Stimulated activated CD8-positive, alpha-beta memory T cell treated with anti-CD3 and anti-CD28 coated beads, Interleukin-7, amount 100 ng/mL, for 1 hour (primary cell): ENCODE measurements around the gene SDK2.

Source experiments
- DNase-seq, 2 donors: peaks; one replicate each; pipeline ENCODE4 v3.0.0-alpha.2; 2020; ENCODE audit warnings: low read depth in 2 of 2

Gene SDK2

DNA sequence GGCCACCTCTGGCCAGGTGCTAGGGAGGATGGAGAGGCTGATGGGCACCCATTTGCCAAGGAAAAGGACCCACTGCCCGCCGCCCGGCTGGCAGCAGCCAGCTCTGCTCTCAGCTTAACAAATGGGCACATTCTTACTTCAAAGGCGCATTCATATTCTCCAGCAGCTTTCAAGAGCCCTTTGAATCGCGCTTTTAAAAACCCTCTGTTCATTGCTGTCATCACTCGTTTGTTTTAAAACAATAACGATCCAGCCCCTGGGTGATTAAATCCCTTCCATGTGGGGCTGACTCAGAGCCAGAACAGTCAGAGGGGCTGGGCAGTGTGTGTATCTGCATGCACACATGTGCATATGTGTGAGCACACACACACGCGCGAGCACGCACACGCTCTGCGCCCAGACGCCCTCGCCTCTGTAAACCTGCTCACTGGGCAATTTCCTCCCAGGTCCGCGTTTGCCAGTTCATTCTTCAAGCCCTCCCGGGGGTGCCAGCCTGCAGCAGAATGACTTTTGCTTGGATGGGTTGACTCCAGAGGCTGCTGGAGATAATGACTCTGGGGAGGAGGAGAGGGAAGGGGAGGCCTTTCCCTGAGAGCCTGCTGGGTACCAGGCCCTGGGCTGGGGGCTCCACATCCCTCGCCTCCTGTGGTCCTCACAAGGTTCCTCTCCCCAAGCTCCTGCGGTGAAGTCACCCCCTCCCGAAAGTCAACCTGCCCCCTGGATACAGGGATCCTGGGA lies 133.1 kb downstream of the SDK2 start:
- DNase-seq = no peak

DNA sequence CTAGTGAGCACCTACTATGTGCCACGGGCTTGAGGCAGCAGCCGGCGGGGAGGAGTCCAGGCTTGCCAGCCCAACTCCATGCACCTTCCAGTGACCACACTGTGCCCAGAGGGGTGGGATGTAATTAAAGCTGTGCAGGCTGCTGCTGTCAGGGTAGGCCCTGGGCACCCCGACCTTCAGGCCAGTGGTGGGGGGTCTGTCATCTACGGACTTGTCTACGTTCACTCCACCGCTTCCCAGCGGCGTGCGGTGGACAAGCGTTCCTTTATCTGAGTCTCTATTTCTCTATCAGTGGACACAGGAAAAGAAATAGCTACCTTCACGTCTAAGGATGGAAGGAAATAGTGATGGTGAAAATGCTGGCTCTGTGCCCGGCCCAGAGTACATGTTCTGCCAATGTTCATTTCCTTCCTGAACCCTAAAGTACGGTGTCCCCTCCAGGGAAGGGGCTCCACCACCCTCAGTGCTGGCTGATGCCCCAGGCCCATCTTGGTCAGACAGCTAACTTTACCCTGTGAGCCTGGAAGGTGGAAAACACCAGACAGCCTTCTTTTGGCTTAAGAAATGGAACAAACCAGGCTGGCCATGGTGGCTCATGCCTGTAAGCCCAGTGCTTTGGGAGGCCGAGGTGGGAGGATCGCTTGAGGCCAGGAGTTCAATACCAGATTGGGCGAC lies 135.2 kb downstream of the SDK2 start:
- no peak for DNase-seq

GRCh38 chr17:73508057-73508930 lies 136.0 kb downstream of the SDK2 start:
- no peak for DNase-seq

- no peak for DNase-seq
These were observed 137.5 kb downstream of the SDK2 start for GRCh38 chr17:73506470-73507435.

GRCh38 chr17:73503560-73503959 lies 140.7 kb downstream of the SDK2 start:
- no peak for DNase-seq

GRCh38 chr17:73500414-73500999 lies 143.7 kb downstream of the SDK2 start:
- DNase-seq = no peak

DNA sequence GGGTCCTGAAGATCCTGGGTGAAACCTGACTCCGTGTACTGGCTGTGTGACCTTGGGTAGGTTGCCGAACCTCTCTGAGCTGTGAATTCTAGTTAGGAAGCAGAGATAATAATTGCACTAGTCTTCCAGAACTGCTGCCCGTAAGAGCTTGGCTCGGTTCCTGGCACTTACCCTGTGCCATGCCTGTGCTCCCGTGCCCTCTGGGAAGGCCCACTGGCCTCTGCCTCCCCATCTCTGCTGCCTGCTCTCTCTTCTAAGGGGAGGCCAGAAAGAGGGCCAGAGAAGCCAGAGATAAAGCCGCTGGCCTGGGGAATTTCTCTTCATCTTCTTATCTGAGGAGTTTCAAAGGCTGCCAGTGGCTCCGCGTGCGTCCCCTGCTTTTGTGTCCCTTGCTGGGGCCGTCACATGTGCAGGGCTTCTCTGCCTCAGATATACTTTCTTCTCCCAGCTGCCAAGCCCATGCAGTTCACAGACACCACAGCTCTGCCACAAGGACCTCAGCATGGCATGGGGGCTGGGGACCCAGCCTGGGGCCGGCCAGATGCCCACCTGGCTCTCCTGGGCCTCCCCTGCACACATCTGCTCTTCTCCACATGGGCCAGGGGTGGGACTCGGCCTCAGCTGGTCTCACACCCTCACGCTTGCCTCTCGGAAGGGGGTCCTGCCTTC lies 145.2 kb downstream of the SDK2 start:
- DNase-seq = no peak

GRCh38 chr17:73498176-73498575 lies 146.1 kb downstream of the SDK2 start:
- no peak for DNase-seq

GRCh38 chr17:73497721-73498120 lies 146.5 kb downstream of the SDK2 start:
- DNase-seq = no peak

DNA sequence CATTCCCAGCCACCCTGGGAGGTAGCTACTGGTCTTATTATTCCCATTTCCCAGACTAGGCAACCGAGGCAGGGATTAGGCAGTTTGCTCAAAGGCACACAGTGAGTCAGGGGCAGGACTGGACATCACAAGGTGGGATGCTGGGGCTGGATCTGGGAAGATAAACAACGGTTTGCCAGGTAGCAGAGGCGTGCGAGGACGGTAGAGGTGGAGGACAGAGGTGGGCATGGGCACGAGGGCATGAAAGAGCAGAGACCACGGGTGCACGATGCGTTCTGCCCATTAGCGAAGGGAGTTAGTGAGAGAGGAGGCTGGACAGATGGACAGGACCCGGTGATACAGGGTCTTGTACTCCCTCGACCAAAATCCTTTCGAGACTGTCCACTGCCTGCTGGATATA lies 148.0 kb downstream of the SDK2 start:
- DNase-seq = no peak

DNA sequence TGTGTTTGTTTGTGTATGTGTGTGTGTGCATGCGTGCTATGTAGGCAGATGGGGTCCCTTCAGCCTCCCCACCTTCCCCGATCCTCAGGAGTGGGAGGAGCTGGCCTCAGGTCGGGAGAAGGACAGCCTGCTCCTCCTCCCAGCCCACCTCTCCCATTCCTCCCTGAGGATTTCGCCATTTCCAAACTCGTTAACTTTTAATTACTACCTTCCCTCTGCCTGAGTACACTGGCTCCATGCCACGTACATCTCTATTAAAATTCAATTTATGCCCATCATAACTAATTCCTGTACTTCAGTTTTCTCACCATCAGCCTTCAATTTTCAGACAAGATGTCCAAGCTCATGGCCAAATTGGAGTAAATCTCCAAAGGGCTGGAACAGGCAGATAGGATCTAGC lies 148.6 kb downstream of the SDK2 start:
- no peak for DNase-seq

DNA sequence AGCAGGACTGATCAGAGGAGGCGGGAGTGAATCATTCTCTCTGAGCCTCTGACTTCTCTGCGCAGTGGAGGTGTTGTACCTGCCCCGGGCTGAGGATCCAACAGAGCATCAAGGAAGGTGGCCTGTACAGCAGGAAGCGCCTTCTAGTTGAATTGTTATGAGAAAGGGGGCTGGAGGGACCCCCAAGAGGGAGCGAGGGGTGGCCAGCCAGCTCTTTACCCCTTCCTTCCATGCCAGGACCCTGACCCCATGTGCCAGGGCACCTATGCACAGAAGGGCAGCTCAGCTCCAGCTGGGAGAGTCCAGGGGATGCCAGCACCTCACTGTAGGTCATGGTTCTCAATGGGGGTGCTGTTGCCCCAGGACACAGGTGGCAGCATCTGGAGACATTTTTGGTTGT lies 149.3 kb downstream of the SDK2 start:
- no peak for DNase-seq

DNA sequence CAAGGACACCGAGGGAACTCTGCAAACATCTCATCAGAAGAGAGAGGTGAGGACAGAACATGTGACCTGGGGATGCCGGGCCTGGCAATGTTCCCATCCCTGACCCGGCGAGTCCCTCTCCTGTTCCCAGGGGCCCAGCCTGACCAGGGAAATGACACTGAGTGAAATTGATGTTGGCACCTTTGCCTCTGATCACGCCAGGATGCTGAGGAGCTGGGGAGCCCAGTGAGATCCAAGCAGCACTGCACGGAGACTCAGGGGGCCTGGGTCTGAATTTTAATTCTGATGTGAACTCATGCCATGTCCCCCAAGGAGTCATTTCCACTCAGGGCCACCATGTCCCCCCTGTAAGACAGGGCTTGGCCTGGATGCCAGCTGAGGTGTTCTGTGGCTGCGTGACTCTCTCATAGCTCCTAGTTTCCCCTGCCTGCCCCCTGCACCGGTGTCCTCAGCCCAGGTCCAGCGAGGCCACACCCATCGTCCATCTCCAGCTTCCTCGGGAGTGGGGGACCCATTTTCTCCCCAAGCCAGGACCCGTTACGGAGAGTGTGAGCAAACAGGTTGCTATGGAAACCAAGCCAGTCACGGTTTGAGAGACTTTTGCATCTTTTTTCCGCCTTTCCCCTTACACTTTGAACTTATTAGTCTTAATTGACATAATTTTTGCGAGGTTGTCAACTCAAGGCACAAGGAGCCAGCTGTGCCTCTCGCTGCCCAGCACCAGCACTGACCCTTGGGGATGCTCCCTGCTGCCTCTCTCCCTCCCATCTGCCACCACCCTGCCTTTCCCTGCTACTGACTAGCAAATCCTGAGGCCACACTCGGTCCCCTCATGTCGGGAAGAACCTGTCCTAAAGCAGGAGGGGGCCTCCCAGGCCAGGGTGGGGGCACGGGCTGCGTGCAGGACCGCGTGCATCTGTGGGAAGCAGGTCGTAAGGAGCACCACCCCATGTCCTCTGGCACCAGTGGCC lies 150.0 kb downstream of the SDK2 start:
- DNase-seq = no peak

DNA sequence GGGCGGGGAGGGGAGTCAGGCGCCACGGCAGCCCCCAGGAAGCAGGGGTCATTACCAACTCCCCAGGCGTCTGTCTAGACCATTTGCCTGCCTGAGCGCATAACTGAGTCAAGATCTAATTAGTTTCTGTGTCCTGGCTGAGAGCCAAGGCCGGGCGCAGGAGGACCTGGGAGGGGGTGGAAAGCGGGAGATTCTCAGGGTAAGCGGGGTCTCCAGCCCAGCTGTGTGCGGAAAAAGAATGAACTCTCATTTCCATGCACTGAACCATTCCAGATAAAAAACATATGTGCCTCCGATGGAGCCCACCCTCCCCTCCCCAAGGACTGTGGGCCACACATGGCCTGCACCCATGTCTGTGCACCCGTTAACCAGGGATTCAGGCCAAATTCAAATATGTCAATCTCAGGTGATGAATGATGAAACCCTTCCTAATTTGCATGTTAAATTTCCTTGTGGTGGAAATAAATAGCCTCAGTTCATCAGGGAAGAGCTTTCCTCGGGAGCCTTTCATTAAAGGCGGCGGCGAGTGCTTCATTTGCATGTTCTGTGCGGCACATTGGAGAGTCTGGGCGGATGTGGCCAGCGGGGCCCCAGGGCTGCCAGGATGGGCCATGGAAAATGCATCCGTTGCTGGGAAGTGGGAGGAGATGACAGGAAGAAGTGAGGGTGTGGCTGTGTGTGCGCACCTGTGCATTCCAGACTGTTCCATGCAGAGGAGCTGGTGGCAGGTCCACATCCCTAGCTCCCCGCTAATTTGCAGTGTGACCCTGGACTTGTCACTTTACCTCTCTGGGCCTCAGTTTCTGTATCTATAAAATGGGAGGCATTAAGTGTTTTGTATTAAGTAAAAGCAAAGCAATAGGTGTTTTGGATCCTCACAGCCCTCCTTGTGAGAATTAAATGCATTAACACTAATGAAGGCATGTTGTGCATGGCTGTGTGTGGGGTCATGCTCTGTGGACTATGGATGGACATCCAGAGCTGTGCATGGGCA lies 151.1 kb downstream of the SDK2 start:
- no peak for DNase-seq

GRCh38 chr17:73492125-73492820 lies 152.0 kb downstream of the SDK2 start:
- DNase-seq = no peak

GRCh38 chr17:73491648-73492047 lies 152.6 kb downstream of the SDK2 start:
- no peak for DNase-seq

DNA sequence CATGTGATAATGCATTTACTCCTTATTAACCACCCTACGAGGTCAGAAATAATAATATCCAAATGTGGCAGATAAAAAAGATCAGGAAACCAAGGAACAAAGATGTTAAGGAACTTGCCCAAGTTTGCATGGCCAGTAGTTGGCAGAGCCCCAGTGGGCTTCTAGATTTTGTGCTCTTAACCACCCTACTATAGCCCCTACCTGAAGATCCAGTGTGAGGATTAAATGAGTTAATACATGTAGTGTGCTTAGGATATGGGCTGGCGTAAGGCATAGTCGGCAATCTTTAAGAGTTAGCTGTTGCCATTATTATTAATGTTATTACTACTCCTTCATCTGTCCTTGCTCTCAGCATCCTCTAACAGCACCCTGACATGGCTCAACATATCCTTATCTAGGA lies 153.4 kb downstream of the SDK2 start:
- no peak for DNase-seq
